ENCODE results near the gene SPATS2L.

DNA sequence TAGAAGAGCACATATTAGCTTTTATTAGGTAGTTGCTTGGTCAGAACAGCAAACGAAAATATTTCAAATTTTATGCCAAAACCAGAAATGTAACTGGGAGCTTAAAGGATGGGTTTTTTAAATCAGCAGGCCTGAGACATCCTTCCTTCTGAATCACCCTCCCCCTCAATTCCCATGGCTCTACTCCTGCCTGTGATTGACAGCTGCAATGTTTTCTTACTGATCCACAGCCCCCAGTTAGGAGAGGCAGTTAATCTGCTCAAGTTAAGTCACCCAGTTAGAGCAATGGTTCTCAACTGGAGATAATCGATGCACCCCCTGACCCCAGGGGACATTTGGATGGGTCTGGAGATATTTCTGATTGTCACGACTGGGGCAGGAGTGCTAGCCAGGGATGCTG lies 178.4 kb downstream of the SPATS2L start:
- TF ChIP-seq POLR2A (IDR thresholded peaks at IDR 0.05; ENCODE audit: low read depth, low read length) (no peak), POLR2AphosphoS5 (IDR thresholded peaks at IDR 0.05; ENCODE audit: low read depth, low read length) (no peak)

Data from GM12892 (cell line).